Ramos (cell line): Measurements from ENCODE around the gene TESPA1.
"Not testable (repeated sequence)": the region's sequence is repeated elsewhere in the genome, so short reads cannot be mapped to it uniquely, and the experiment has no call there.

Experiments used
- in situ Hi-C: fragments of 300-500 bp; cut with MboI; formaldehyde crosslinking; loops from one replicate; pipeline ENCODE4 v1.14.3; 2022; ENCODE audit warnings: low sequenced_read_pairs; ENCODE audit not compliant: unreplicated experiment

Gene TESPA1

DNA sequence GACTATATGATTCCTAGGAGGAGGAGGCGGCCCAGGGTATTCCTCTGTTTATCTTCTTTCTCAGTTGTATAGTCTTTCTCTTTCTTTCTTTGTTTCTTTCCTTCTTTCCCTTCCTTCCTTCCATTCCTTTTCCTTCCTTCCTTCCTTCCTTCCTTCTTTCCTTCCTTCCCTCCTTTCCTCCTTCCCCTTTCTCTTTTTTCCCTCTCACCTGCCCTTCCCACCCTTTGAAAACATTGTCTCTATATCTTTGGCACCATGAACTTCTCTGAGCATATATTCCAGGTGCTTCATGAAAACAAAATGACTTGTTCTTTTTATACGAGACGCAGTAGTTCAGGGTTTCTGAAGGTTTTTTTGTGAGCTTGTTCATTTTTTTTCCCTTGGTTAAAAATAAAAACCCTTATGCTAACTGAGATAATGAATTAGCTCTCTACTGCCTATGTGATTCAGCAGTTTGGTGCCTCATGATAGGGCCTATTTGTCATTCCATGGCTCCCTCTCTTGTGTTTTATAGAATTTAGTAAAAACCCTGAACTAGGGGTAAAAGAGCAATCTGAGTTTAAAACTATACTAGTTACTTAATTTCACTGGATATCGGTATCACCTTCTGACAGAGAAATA, 3.2 kb upstream of the TESPA1 start:
- in situ Hi-C loops = no loop called here

DNA sequence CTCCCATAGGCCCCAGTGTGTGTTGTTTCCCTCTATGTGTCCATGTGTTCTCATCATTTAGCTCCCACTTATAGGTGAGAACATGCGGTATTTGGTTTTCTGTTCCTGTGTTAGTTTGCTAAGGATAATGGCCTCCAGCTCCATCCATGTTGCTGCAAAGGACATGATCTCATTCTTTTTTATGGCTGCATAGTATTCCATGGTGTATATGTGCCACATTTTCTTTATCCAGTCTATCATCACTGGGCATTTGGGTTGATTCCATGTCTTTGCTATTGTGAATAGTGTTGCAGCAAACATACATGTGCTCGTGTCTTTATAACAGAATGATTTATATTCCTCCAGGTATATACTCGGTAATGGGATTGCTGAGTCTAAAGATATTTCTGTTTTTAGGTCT, 2.2 kb upstream of the TESPA1 start:
- in situ Hi-C loops = not testable (repeated sequence)

DNA sequence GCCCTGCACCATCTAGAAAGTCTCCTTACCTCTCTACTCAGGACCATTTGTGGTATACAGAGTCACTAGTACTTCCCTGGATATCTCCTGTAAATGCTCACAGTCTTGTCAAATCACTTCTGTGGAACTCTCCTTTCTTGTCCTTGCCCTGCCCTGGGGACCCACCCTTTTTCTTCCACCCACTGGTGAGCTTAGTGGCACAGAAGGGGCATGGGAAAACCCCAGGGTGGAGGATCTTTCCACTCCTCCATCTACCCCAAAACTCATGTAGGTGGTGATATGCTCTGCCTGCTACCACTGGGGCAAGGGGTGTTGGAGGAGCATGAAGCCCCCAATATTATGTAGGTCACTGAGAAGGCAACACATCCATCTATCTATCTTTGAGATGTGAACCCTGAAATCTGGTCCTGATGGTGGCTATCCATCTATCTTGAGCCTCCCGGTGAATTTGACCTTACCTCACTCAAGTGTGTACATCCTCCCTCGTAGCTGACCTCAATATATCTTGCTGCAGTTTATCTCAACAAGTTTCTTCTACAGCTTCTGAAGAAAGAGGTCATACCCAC, 943 bp downstream of the TESPA1 start:
- in situ Hi-C loops = no loop called here

DNA sequence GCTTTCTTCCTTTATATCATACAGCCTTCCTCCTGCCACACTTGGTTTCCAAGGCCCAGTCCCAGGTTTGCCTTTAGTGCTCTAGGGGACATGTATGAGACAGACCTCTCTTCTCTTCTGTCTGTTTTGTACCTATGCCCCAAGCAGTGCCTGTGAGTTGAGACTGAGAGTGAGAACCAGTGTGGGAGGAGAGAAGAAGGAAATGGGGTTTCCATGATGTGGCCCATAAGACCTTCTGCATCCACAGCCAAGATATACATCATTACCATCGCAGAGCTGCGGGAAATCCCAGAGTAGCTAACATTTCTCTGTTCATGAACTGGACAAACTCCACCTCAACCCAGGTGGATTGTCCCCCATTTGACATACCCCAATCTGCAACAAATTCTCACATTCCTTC, 2.8 kb downstream of the TESPA1 start:
- in situ Hi-C loops = no loop called here

DNA sequence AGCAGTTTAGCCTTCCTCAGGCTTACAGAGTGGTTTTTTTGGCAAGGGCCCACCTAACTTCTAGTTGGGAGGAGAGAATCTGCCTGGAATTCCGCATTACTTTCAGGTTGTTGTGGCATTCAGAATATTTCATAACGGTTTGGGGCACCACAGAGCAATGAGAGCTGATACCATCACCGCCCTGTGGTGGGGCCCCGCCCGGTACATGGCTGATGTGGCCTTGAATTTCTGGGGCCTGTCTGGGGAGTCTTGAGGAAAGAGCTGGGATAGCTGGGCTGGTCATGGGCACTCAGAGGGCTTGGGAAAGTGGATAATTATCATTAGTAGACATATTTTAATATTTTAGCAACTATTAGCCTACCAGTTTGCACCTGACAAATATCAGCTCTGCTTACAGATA, 4.2 kb downstream of the TESPA1 start:
- in situ Hi-C loops = no loop called here

DNA sequence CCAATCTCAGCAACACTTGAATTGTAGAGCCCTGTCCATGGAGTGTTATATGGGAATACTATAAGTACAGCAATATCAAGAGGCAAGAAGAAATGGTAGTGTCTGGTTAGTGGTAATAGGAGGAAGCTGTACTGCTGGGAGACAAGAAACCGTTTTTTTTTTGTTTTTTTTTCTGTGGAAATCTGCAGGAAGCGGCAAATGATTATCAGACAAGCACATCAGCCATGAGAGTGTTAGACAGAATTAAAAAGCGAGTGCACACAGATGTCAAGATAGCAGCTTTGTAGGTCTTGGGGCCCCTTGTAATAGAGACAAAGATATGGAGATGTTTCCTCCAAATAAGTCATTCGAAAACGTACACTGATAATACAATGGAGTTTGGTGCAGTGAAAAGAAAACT, 6.7 kb downstream of the TESPA1 start:
- in situ Hi-C loops = no loop called here

DNA sequence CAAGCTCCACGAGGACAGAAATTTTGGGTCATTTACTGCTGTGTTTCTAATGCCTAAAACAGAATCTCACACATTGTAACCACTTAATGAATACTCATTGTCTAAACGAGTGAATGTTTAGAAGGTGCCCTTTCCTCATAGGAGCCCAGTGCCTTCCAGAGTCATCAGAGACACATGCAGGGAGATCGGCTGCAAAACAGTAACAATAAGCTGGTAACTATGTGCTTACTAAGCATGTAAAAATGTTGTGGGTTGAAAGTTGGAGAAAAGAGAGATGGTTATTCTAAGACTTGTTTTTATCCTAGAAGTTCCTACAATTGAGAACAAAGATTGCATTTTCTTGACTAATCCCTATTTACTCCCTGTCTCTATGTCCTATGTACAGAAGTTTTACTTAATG, 7.4 kb downstream of the TESPA1 start:
- in situ Hi-C loops = no loop called here

DNA sequence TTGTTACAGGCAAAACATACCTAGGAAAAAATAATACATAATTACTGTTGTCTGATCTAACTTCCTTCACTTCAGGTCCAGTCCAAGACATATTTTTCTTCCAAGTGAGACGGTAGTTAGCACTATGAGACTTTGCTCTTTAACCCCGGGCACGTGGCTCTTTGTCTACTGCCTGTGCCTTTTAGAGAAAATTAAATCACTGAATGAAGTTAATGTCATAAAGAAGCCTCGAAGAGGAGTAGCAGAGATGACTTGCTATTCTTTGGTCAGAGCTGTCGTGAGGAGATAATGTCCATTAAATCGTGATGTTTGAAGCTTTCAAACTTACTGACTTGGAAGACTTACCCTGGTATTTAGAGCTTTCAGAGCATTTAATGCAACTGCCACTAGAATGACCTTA, 8.7 kb downstream of the TESPA1 start:
- in situ Hi-C loops = no loop called here

DNA sequence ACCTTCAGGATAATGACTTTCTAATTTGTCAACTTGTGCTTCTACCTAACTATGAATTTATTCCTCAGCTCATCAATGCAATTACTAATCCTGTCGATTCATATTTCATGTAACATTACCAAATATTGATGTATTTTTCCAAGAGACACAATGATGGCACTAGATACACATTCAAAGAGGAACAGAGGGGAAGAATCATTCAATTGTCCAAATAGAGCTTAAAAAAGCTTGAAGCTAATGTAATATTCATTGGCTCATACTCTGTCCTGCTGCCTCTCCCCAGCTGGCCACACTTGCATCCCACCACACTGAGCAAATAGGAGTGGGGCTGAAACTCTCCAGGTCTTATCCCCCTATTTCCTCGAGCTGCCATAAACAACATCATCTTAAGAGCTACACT, 9.3 kb downstream of the TESPA1 start:
- in situ Hi-C loops = no loop called here

DNA sequence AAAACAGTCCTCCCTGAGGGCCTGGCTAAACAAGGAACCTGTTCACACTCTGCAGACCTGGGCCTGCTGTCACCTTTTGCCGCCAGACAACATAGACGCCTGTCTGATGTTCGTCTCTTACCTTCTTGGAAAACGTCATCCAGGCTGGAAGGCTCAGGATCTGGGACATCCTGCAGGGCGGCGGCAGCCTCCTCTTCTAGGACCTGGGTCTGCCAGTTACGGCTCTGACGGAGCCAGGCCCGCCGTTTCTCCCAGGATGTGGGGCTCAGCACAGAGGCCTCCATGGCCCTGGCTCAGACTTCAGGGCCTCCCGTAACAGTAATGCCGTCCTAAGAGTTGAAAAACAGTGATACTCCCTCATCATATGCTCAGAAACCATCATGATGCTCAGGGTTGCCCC, 10.3 kb downstream of the TESPA1 start:
- in situ Hi-C loops = loop anchor here (25.0 kb wide), 1 partner anchor 237 kb away; no protein-coding TSS in a partner anchor

DNA sequence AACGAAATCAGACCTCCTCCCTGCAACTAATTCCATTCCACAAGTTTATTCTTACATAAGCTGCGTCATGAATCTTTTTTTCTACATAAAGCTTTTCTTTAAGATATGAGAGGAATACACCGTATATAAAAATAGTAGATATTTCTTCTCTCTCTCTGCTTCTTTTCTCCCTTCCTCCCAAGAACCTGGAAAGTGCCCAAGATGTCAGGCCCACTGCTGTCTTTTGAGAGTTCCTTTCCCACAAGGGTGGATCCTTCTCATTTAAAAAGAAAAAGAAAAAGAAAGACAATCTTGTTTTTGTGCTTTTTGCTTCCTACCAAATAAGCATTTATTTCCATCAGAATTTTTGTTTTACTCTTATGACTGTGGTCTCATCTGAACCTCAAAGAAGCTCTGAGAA, 11.0 kb downstream of the TESPA1 start:
- in situ Hi-C loops = loop anchor here (25.0 kb wide), 1 partner anchor 236 kb away; no protein-coding TSS in a partner anchor

DNA sequence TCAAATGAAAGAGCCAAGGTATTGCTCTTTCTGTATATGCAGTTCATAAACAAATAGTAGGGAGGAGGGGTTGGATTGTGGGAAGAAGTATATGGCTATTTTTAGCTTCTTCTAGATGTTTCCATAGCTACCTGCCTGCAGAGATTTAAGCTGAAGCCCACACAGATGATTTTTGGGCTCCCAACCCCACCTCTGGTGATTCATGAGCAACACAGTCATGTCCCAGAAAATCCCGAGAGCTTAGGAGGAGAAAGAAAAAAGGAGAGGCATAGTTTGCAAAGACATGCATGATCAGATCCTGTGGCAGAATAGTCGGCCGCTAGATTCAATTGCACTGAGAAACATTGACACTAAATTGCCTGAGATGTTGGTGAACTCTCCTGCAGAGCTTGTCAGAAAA, 13.8 kb downstream of the TESPA1 start:
- in situ Hi-C loops = loop anchor here (25.0 kb wide), 1 partner anchor 233 kb away; no protein-coding TSS in a partner anchor

DNA sequence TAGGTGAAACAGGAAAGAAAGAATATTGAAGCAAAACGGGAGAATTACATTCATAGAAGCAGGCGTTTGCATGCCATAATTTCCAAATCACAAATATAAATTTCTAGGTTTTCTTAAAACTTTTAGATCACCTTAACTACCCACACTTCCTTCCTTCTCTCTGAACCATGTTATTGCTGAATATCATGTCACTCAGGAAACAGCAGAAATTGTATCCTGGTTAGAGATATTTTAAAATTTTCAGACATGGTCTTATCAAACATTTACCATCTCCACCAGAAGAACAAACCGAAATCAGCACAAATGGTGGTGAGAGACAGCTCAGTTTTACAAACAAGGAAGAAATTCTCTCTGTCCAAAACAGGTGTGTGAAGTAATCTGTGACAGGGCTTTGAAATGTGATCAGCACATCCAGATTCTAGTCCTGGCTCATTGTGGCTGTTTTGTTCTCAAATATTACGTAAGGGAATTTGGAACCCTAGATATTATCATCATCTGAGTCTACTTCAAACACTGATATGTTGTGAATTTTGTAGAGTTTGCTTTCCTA, 16.3 kb downstream of the TESPA1 start:
- in situ Hi-C loops = loop anchor here (25.0 kb wide), 1 partner anchor 231 kb away; no protein-coding TSS in a partner anchor

DNA sequence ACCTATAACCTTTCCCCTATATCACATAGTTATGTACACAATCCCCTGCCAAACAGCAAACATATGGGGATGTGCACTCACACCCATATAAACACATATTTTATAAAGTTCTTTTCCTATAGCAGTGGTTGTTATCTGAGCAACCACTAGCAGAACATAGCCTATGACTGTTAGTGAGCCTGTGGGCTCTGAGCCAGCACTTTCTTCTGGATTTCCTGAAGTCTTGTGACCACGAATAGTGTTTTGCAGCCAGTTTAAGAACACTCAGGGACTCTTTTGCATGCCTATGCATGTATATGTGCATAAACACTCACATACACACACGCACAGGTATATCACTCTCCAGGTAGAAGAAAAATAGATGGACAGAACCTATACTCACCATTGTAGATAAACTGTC, 17.1 kb downstream of the TESPA1 start:
- in situ Hi-C loops = loop anchor here (25.0 kb wide), 1 partner anchor 230 kb away; no protein-coding TSS in a partner anchor

DNA sequence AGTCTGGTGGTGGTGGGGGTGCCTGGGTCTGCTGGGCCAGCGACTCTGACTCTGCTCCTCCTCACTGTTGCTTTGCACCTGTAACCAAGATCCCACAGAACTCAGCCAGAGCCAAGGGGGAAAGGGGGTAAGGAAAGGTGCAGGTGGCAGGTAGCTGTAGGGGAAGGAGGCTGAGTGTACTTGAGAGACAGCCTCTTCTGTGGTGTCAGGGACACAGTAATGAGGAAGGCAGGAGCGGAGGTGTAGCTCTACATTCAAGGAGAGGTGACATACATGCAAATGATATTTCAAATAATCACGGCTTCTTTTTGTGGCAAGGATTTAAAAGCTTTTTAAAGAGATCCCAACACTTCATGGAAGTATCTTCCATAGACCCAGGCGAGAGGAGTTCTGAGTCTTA, 23.4 kb downstream of the TESPA1 start:
- in situ Hi-C loops = loop anchor here (25.0 kb wide), 1 partner anchor 224 kb away; no protein-coding TSS in a partner anchor

DNA sequence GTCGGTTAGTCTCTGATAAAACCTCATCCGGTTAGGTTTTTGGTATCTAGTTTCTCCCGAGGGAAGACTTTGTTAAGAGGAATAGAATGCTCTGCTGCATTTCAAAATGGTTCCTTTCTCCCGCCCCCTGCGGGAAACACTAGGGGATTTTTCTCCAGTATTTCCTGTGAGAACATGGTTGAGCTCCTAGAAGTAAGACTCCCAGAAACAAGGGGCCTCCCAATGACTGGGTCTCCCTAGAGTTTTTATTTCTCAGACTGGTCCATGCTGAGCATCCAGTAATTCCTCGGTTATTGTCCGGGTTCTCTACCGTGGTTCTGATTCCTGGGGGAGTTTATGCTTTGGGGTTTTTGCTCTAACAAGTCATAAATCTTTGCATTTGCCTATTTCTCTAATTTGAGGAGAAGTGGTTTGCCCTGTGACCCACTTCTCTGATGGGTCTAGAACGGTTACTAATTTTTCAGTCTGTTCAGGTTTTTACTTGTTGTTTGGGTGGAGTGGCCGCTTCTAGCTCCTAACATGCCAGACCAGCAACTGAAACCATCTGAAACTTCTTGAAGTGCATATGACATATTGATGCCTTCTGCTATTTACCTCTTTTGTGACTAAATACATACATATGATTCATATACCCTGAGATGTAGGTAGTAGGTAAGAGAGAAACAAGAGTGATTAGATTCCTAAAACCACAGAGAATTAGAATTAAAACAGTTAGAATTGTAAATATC, 25.1 kb downstream of the TESPA1 start:
- in situ Hi-C loops = loop anchor here (25.0 kb wide), 1 partner anchor 222 kb away; no protein-coding TSS in a partner anchor

DNA sequence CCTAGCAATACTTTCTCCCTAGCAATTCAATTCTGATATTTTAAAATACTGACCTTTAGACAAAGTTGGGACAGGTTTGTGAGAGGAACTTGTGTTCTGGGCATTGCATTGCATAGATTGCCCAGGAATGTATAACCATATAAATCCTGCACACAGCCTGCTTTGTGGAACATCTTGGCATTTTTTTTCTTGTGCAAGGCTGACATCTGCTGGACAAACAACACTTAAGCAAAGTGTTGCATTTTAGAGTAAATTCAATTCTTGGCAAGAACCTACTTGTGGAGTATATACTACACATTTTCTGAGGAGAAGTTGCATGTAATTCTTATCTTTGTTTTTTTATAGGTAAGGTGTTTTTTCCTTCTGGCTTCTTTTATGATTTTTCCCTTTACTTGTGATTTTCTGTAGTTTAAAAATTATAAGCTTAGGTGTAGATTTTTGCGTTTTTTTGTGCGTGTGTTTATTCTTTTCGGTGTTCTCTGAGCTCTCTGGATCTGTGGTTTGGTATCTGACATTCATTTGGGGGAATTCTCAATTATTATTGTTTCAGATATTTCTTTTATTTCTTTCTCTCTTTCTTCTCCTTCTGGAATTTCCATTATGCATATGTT, 26.4 kb downstream of the TESPA1 start:
- in situ Hi-C loops = loop anchor here (25.0 kb wide), 1 partner anchor 221 kb away; no protein-coding TSS in a partner anchor

DNA sequence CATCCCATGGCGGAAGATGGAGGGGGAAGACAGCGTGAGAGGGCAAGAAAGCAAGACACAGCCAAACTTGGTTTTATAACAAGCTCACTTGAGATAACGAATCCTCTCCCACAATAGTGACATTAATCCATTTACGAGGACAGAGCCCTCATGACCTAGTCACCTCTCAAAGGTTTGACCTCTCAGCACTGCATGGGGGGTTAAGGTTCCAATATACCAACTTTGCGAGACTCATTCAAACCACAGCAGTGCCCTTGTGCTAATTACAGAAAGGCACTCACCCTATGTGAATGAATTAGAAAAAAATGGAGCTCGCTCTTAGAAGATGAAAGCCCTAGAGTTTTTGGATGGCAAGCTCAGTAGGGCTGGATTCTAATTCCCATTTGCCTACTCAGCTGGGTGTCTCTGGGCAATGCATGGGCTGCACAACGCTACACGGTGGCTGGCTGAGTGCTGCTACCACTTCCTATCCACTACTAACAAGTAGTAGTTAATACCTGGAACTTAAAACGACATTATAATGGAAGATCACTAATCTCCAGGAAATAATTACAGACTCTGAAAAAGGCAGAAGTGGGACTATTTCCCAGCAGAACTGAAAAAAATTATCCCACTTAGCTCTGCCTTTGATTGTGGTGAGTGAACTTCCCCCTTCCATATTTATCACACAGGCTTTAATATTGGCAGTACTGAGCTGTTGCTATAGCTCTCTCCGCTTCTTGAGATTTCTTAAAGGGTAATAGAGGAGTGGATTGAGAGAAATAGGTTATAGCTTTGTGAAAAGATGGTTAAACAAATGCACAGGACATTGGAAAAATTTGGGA, 27.5 kb downstream of the TESPA1 start:
- in situ Hi-C loops = loop anchor here (25.0 kb wide), 1 partner anchor 220 kb away; no protein-coding TSS in a partner anchor

DNA sequence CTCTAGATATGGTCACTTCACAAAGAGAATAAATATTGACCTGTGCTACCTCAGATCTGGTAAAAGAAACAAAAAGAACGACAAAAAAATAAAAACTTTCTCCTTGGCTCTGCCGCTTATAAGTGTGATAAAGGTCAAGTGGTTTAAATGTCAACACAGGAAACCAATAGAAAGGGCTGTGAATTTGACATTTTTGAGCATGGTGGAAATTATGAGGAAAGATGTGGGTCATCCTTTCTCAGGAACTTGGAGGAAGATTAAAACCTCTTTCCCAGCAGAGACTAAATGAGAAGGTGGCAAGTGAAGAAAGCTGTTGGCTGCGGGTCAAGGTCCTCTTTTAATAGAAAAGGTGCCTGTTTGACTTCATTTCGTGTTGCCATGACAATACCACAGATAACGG, 28.2 kb downstream of the TESPA1 start:
- in situ Hi-C loops = loop anchor here (25.0 kb wide), 1 partner anchor 219 kb away; no protein-coding TSS in a partner anchor
